Measurements from ENCODE around the gene CABCOCO1. TPM values are rescaled to one million over a fixed set of nuclear protein-coding genes. Genes with fewer than 3 reads are reported as not detected.

Gene CABCOCO1
- total RNA-seq, 2 donors from 2014 or later = 1.0 to 1.1 TPM

GRCh38 chr10:61776615-61777266, 114.0 kb downstream of the CABCOCO1 start:
- WGBS, 2 experiments (ENCODE audit: insufficient coverage in 1 of 2, insufficient read length in 1 of 2) = 45 to 78% methylated on average over 2 to 7 of the region's 7 CpGs
- TF ChIP-seq CTCF (conservative IDR thresholded peaks at IDR 0.05) = no peak

GRCh38 chr10:61778137-61778536, 115.4 kb downstream of the CABCOCO1 start:
- H3K27me3 Mint-ChIP-seq (ENCODE audit: insufficient read depth) = no peaks in the 10 kb centered on the region
- Histone ChIP-seq H3K9me3 (ENCODE audit: control insufficient read depth, low read length) (no peaks in the 10 kb centered on the region), H3K36me3 (ENCODE audit: control insufficient read depth, insufficient read depth, low read length) (no peaks in the 10 kb centered on the region), H3K27me3 (ENCODE audit: control insufficient read depth, insufficient read depth, low read length, poor library complexity, severe bottlenecking) (no peaks in the 10 kb centered on the region), H3K4me1 (ENCODE audit: control insufficient read depth, insufficient read depth, low read length) (no peaks in the 10 kb centered on the region), H3K9ac (ENCODE audit: extremely low read depth, low read length, poor library complexity, severe bottlenecking) (no peak overlapping the region), H3K27ac (ENCODE audit: low read depth, low read length) (no peak overlapping the region), H3K4me3 (ENCODE audit: low read length) (no peak overlapping the region)
- DNase-seq = no peak
- H3K36me3 Mint-ChIP-seq (ENCODE audit: low read depth) = no peaks in the 10 kb centered on the region
- no peak overlapping the region for H3K4me3 Mint-ChIP-seq
- H3K4me1 Mint-ChIP-seq = peaks cover 3% of the 10 kb centered on the region
- no peak for TF ChIP-seq CTCF (conservative IDR thresholded peaks at IDR 0.05)
- H3K27ac Mint-ChIP-seq = no peak overlapping the region
- H3K9me3 Mint-ChIP-seq = no peaks in the 10 kb centered on the region

More at GRCh38 chr10:61776615-61777266, 114.0 kb downstream of the CABCOCO1 start:
- Mint-ChIP-seq H3K4me3 (no peak overlapping the region), H3K27me3 (ENCODE audit: insufficient read depth) (no peaks in the 10 kb centered on the region), H3K27ac (no peak overlapping the region), H3K9me3 (no peaks in the 10 kb centered on the region), H3K4me1 (peaks cover 3% of the 10 kb centered on the region), H3K36me3 (ENCODE audit: low read depth) (no peaks in the 10 kb centered on the region)
- Histone ChIP-seq H3K4me1 (ENCODE audit: control insufficient read depth, insufficient read depth, low read length) (no peaks in the 10 kb centered on the region), H3K9me3 (ENCODE audit: control insufficient read depth, low read length) (no peaks in the 10 kb centered on the region), H3K36me3 (ENCODE audit: control insufficient read depth, insufficient read depth, low read length) (no peaks in the 10 kb centered on the region), H3K4me3 (ENCODE audit: low read length) (no peak overlapping the region), H3K27me3 (ENCODE audit: control insufficient read depth, insufficient read depth, low read length, poor library complexity, severe bottlenecking) (no peaks in the 10 kb centered on the region), H3K27ac (ENCODE audit: low read depth, low read length) (no peak overlapping the region), H3K9ac (ENCODE audit: extremely low read depth, low read length, poor library complexity, severe bottlenecking) (no peak overlapping the region)
- DNase-seq = no peak

- H3K27ac ChIP-seq (ENCODE audit: low read depth, low read length) = no peak overlapping the region
- 91 to 100% methylated on average over 3 to 6 of the region's 6 CpGs for WGBS, 2 experiments (ENCODE audit: insufficient coverage in 1 of 2, insufficient read length in 1 of 2)
- no peaks in the 10 kb centered on the region for H3K9me3 ChIP-seq (ENCODE audit: control insufficient read depth, low read length)
- DNase-seq = no peak
- peaks cover 7% of the 10 kb centered on the region for H3K4me1 Mint-ChIP-seq
- H3K27me3 ChIP-seq (ENCODE audit: control insufficient read depth, insufficient read depth, low read length, poor library complexity, severe bottlenecking) = no peaks in the 10 kb centered on the region
- no peaks in the 10 kb centered on the region for H3K9me3 Mint-ChIP-seq
- H3K9ac ChIP-seq (ENCODE audit: extremely low read depth, low read length, poor library complexity, severe bottlenecking) = no peak overlapping the region
- H3K4me3 ChIP-seq (ENCODE audit: low read length) = no peak overlapping the region
- no peaks in the 10 kb centered on the region for H3K4me1 ChIP-seq (ENCODE audit: control insufficient read depth, insufficient read depth, low read length)
- no peak for TF ChIP-seq CTCF (conservative IDR thresholded peaks at IDR 0.05)
- H3K27me3 Mint-ChIP-seq (ENCODE audit: insufficient read depth) = no peaks in the 10 kb centered on the region
- H3K27ac Mint-ChIP-seq = no peak overlapping the region
- H3K36me3 Mint-ChIP-seq (ENCODE audit: low read depth) = no peaks in the 10 kb centered on the region
- H3K36me3 ChIP-seq (ENCODE audit: control insufficient read depth, insufficient read depth, low read length) = no peaks in the 10 kb centered on the region
- H3K4me3 Mint-ChIP-seq = no peak overlapping the region
These were observed 116.5 kb downstream of the CABCOCO1 start for GRCh38 chr10:61779276-61779675.

All from endodermal cell (in vitro differentiated cells).